SU-DHL-6 (cell line): ENCODE data around the gene UTF1.

Experiments
- CTCF ChIP-seq: fragments of 200-600 bp; sonication (generic); IDR thresholded peaks from one replicate; pipeline ENCODE4 v1.5.1; 2017; ENCODE audit warnings: antibody characterized with exemption, mild to moderate bottlenecking, low read length, moderate library complexity; ENCODE audit not compliant: insufficient read depth, poor library complexity, severe bottlenecking
- EZH2phosphoT487 ChIP-seq: fragments of 200-600 bp; sonication (generic), shearing (Covaris generic); conservative IDR thresholded peaks from 2 replicates; pipeline ENCODE4 v1.6.1; 2018; ENCODE audit warnings: mild to moderate bottlenecking, antibody characterized with exemption, low read length, moderate library complexity, mixed read lengths

- TF ChIP-seq CTCF: no peak
- TF ChIP-seq EZH2phosphoT487: no peak
These were observed 22.4 kb upstream of the UTF1 start for GRCh38 chr10:133207627-133208026.
